ENCODE measurements around the gene FMN2. TPM values are rescaled to one million over a fixed set of nuclear protein-coding genes. Genes with fewer than 3 reads are reported as not detected.
"Not testable (repeated sequence)": the region's sequence is repeated elsewhere in the genome, so short reads cannot be mapped to it uniquely, and the experiment has no call there.

Gene FMN2
- total RNA-seq, 1 donor from 2014 or later, result 150 TPM

DNA sequence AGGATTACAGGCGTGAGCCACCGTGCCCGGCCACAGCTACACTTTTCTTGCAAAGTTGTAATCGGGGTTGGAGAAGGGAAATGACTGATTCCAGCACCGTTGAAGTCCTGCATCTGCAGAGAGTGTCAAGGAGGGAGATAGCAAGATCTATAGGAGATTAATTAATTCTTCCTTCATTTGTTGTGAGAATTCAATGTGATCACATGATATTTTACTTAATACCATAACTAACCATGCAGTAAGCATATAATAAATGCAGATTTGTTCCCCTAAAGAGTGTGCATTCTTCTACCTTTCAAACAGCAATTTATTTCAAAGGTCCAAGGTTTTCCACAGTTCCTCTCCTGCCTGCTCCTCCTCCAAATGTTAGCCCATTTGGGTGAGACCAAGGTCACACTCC lies 315.7 kb downstream of the FMN2 start:
- Mint-ChIP-seq H3K27ac (ENCODE audit: unreplicated experiment) (no peak overlapping the region), H3K27me3 (ENCODE audit: unreplicated experiment) (no peaks in the 10 kb centered on the region)

GRCh38 chr1:240409615-240410014 lies 317.9 kb downstream of the FMN2 start:
- no peak for DNase-seq
- Mint-ChIP-seq H3K27me3 (ENCODE audit: unreplicated experiment) (no peaks in the 10 kb centered on the region), H3K27ac (ENCODE audit: unreplicated experiment) (no peak overlapping the region), H3K4me1 (ENCODE audit: low read depth, unreplicated experiment) (peaks cover 2% of the 10 kb centered on the region), H3K9me3 (ENCODE audit: unreplicated experiment) (peaks cover 8% of the 10 kb centered on the region), H3K4me3 (ENCODE audit: unreplicated experiment) (no peak overlapping the region), H3K36me3 (ENCODE audit: unreplicated experiment) (peaks cover 10% of the 10 kb centered on the region)
- TF ChIP-seq, protein P1, sequence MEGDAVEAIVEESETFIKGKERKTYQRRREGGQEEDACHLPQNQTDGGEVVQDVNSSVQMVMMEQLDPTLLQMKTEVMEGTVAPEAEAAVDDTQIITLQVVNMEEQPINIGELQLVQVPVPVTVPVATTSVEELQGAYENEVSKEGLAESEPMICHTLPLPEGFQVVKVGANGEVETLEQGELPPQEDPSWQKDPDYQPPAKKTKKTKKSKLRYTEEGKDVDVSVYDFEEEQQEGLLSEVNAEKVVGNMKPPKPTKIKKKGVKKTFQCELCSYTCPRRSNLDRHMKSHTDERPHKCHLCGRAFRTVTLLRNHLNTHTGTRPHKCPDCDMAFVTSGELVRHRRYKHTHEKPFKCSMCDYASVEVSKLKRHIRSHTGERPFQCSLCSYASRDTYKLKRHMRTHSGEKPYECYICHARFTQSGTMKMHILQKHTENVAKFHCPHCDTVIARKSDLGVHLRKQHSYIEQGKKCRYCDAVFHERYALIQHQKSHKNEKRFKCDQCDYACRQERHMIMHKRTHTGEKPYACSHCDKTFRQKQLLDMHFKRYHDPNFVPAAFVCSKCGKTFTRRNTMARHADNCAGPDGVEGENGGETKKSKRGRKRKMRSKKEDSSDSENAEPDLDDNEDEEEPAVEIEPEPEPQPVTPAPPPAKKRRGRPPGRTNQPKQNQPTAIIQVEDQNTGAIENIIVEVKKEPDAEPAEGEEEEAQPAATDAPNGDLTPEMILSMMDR (IDR thresholded peaks at IDR 0.05; ENCODE audit: partially characterized antibody, unreplicated experiment), result no peak

More for the DNA sequence above, 315.7 kb downstream of the FMN2 start:
- Mint-ChIP-seq H3K4me1 (ENCODE audit: low read depth, unreplicated experiment) (peaks cover 2% of the 10 kb centered on the region), H3K9me3 (ENCODE audit: unreplicated experiment) (peaks cover 7% of the 10 kb centered on the region), H3K36me3 (ENCODE audit: unreplicated experiment) (peaks cover 10% of the 10 kb centered on the region), H3K4me3 (ENCODE audit: unreplicated experiment) (no peak overlapping the region)
- TF ChIP-seq, protein P1 (IDR thresholded peaks at IDR 0.05; ENCODE audit: partially characterized antibody, unreplicated experiment), result no peak
- no peak for DNase-seq

GRCh38 chr1:240413732-240414131 lies 322.0 kb downstream of the FMN2 start:
- TF ChIP-seq, protein P1 (IDR thresholded peaks at IDR 0.05; ENCODE audit: partially characterized antibody, unreplicated experiment), result no peak
- no peak for DNase-seq
- no peak overlapping the region for H3K4me3 Mint-ChIP-seq (ENCODE audit: unreplicated experiment)
- no peak overlapping the region for H3K27ac Mint-ChIP-seq (ENCODE audit: unreplicated experiment)
- H3K9me3 Mint-ChIP-seq (ENCODE audit: unreplicated experiment), result peaks cover 7% of the 10 kb centered on the region
- peaks cover 3% of the 10 kb centered on the region for H3K27me3 Mint-ChIP-seq (ENCODE audit: unreplicated experiment)
- peaks cover 10% of the 10 kb centered on the region for H3K36me3 Mint-ChIP-seq (ENCODE audit: unreplicated experiment)
- H3K4me1 Mint-ChIP-seq (ENCODE audit: low read depth, unreplicated experiment), result no peaks in the 10 kb centered on the region

GRCh38 chr1:240414237-240414636 lies 322.6 kb downstream of the FMN2 start:
- Mint-ChIP-seq H3K4me1 (ENCODE audit: low read depth, unreplicated experiment) (no peaks in the 10 kb centered on the region), H3K9me3 (ENCODE audit: unreplicated experiment) (peaks cover 9% of the 10 kb centered on the region)
- TF ChIP-seq, protein P1 (IDR thresholded peaks at IDR 0.05; ENCODE audit: partially characterized antibody, unreplicated experiment), result no peak

GRCh38 chr1:240415011-240415410 lies 323.3 kb downstream of the FMN2 start:
- not testable (repeated sequence) for H3K27ac Mint-ChIP-seq (ENCODE audit: unreplicated experiment)

More at GRCh38 chr1:240414237-240414636, 322.6 kb downstream of the FMN2 start:
- peaks cover 10% of the 10 kb centered on the region for H3K36me3 Mint-ChIP-seq (ENCODE audit: unreplicated experiment)
- H3K4me3 Mint-ChIP-seq (ENCODE audit: unreplicated experiment), result no peak overlapping the region
- no peak overlapping the region for H3K27ac Mint-ChIP-seq (ENCODE audit: unreplicated experiment)
- no peak for DNase-seq
- H3K27me3 Mint-ChIP-seq (ENCODE audit: unreplicated experiment), result peaks cover 3% of the 10 kb centered on the region

More at GRCh38 chr1:240415011-240415410, 323.3 kb downstream of the FMN2 start:
- H3K4me1 Mint-ChIP-seq (ENCODE audit: low read depth, unreplicated experiment); H3K4me3 Mint-ChIP-seq (ENCODE audit: unreplicated experiment); H3K27me3 Mint-ChIP-seq (ENCODE audit: unreplicated experiment); DNase-seq: not testable (repeated sequence)
- H3K36me3 Mint-ChIP-seq (ENCODE audit: unreplicated experiment), result peaks cover 10% of the 10 kb centered on the region
- peaks cover 10% of the 10 kb centered on the region for H3K9me3 Mint-ChIP-seq (ENCODE audit: unreplicated experiment)
